Inflammatory macrophage (primary cell): Measurements from ENCODE around the gene CCDC201.
"Not testable (repeated sequence)": the region's sequence is repeated elsewhere in the genome, so short reads cannot be mapped to it uniquely, and the experiment has no call there.

Experiments
- DNase-seq, 2 donors: peaks; one replicate each; pipeline ENCODE4 v3.0.0-alpha.2; 2020 to 2022

CCDC201 gene

DNA sequence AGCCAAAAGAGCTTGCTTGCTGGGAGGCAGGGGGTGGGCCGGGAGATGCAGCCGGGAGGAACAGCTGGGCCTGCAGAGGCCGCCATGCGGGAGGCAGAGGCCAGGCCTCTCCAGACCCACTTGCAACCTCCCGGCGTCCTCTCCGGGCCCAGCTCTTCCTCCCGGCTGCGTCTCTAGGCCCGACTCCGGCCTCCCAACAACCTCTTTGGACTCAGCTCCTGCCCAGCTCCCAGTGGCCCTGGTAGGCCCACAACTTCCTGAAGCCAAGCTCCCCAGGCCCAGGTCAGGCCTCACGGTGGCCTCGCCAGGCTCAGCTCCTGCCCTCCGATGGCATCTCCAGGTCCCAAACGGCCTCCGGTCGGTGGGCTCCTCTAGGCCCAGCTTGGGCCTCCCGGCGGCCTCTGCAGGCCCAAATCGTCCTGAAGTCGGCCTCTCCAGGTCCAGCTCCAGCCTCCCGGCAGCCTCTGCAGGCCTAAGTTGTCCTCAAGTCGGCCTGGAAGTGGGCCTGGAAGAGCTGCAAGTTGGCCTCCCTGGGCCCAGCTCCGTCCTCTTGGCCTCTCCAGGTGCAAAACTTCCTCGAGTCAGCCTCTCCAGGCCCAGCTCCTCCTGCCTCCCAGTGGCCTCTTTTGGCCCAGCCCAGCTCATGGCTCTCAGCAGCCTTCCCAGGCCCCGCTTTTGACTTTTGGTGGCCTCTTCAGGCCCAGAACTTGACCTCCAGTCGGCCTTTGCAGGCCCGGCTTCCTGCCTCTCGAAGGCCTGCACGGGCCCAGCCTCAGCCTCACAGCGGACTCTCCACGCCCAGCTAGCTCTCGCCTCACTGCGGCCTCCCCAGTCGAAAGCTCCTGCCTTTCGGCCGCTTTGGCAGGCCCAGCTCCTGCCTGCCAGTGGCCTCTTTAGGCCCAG, 58.4 kb downstream of the CCDC201 start:
- not testable (repeated sequence) for DNase-seq

DNA sequence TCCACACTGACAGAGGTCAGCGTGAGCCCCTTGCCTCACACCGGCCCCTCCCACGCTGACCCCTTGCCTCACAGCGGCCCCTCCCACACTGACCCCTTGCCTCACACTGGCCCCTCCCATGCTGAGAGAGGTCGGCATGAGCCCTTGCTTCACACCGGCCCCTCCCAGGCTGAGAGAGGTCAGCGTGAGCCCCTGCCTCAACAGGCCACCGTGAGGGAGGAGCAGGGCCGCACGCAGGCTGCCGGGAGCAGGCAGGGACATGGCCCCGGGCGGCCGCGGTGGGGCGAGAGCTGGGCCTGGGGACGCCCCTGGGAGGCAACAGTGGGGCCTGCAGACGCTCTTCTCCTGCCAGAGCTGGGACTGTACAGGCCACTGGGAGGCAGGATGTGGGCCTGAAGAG, 59.1 kb downstream of the CCDC201 start:
- not testable (repeated sequence) for DNase-seq

DNA sequence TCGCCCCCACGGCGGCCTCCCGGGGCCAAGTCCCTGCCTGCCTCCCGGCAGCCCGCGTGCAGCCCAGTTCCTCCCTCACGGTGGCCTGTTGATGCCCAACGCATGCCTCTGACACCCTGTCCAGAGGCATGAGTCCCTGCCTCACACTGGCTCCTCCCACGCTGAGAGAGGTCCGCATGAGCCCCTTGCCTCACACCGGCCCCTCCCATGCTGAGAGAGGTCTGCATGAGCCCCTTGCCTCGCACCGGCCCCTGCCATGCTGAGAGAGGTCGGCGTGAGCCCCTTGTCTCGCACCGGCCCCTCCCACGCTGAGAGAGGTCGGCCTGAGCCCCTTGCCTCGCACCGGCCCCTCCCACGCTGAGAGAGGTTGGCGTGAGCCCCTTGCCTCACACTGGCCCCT, 59.9 kb downstream of the CCDC201 start:
- no peak for DNase-seq

DNA sequence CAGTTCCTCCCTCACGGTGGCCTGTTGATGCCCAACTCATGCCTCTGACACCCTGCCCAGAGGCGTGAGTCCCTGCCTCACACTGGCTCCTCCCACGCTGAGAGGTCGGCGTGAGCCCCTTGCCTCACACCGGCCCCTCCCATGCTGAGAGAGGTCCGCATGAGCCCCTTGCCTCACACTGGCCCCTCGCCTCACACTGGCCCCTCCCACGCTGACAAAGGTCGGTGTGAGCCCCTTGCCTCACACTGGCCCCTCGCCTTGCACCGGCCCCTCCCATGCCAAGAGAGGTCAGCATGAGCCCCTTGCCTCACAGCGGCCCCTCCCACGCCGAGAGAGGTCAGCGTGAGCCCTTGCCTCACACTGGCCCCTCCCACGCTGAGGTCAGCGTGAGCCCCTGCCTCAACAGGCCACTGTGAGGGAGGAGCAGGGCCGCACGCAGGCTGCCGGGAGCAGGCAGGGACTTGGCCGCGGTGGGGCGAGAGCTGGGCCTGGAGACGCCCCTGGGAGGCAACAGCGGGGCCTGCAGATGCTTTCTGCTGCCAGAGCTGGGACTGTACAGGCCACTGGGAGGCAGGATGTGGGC, 61.1 kb downstream of the CCDC201 start:
- not testable (repeated sequence) for DNase-seq

DNA sequence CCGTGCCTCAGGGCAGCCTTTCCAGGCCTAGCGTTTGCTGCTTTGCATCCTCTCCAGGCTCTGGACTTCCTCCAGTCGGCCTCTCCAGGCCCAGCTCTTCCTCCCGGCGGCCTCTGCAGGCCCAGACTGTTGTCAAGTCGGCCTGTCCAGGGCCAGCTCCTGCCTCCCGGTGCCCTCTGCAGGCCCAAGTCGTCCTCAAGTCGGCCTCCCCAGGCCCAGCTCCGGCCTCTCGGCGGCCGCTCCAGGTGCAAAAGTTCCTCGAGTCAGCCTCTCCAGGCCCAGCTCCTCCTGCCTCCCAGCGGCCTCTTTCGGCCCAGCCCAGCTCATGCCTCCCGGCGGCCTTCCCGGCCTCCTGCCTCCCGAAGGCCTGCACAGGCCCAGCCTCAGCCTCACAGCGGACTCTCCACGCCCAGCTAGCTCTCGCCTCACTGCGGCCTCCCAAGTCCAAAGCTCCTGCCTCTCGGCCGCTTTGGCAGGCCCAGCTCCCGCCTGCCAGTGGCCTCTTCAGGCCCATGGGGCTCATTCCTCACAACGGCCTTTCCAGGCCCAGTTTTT, 62.4 kb downstream of the CCDC201 start:
- DNase-seq: not testable (repeated sequence)
